ENCODE data around the gene CARMIL1.

DNA sequence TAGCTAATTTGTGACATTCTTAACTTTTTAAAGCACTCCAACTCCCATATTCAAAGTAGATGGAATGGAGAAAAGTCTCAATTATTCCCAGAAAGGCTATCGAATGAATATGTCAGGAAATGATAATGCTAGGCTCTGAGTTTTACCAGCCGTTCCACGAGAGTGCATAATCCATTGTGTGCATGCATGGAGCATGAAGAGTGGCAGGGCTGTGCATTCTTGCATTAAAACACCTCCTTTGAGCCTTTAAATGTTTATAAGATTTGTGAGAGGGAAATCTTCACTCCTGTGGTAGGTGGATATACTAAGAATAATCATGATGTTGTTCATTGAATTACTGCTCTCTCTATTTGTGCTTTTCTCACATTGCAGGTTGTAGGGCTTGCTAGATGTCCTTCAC, 178.3 kb downstream of the CARMIL1 start:
- no peak for TF ChIP-seq POLR2A (IDR thresholded peaks at IDR 0.05)
- TF ChIP-seq, protein P1, sequence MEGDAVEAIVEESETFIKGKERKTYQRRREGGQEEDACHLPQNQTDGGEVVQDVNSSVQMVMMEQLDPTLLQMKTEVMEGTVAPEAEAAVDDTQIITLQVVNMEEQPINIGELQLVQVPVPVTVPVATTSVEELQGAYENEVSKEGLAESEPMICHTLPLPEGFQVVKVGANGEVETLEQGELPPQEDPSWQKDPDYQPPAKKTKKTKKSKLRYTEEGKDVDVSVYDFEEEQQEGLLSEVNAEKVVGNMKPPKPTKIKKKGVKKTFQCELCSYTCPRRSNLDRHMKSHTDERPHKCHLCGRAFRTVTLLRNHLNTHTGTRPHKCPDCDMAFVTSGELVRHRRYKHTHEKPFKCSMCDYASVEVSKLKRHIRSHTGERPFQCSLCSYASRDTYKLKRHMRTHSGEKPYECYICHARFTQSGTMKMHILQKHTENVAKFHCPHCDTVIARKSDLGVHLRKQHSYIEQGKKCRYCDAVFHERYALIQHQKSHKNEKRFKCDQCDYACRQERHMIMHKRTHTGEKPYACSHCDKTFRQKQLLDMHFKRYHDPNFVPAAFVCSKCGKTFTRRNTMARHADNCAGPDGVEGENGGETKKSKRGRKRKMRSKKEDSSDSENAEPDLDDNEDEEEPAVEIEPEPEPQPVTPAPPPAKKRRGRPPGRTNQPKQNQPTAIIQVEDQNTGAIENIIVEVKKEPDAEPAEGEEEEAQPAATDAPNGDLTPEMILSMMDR (IDR thresholded peaks at IDR 0.05), result no peak
